ENCODE measurements around the gene DTX3.
"Not testable (repeated sequence)": the region's sequence is repeated elsewhere in the genome, so short reads cannot be mapped to it uniquely, and the experiment has no call there.

Gene DTX3

GRCh38 chr12:57631566-57632072 is 27.0 kb downstream of the DTX3 start:
- in situ Hi-C loops (cut with MboI; ENCODE audit: low sequenced_read_pairs) = no loop called here

- in situ Hi-C loops (cut with MboI; ENCODE audit: low sequenced_read_pairs) = no loop called here
Measured at GRCh38 chr12:57632073-57632957, 27.7 kb downstream of the DTX3 start.

- in situ Hi-C loops (cut with MboI; ENCODE audit: low sequenced_read_pairs) = no loop called here
Measured at GRCh38 chr12:57632958-57633840, 28.6 kb downstream of the DTX3 start, which contains the start of gene B4GALNT1. TSS of gene B4GALNT1 (minus strand) at chr12:57633201. CDS start at chr12:57632132, 1,069 bp downstream.

GRCh38 chr12:57636731-57637130 is 32.1 kb downstream of the DTX3 start:
- in situ Hi-C loops (cut with MboI; ENCODE audit: low sequenced_read_pairs) = not testable (repeated sequence)

GRCh38 chr12:57637364-57637763 is 32.7 kb downstream of the DTX3 start:
- in situ Hi-C loops (cut with MboI; ENCODE audit: low sequenced_read_pairs) = no loop called here

- in situ Hi-C loops (cut with MboI; ENCODE audit: low sequenced_read_pairs) = no loop called here
Measured at GRCh38 chr12:57638096-57638495, 33.5 kb downstream of the DTX3 start.

GRCh38 chr12:57640175-57641042 is 35.8 kb downstream of the DTX3 start:
- in situ Hi-C loops (cut with MboI; ENCODE audit: low sequenced_read_pairs) = no loop called here

GRCh38 chr12:57641699-57642442 is 37.2 kb downstream of the DTX3 start:
- in situ Hi-C loops (cut with MboI; ENCODE audit: low sequenced_read_pairs) = no loop called here

- in situ Hi-C loops (cut with MboI; ENCODE audit: low sequenced_read_pairs) = not testable (repeated sequence)
Measured at GRCh38 chr12:57645990-57646658, 41.5 kb downstream of the DTX3 start.

- in situ Hi-C loops (cut with MboI; ENCODE audit: low sequenced_read_pairs) = not testable (repeated sequence)
Measured at GRCh38 chr12:57646659-57647049, 42.0 kb downstream of the DTX3 start.

- in situ Hi-C loops (cut with MboI; ENCODE audit: low sequenced_read_pairs) = no loop called here
Measured at GRCh38 chr12:57654042-57654441, 49.4 kb downstream of the DTX3 start.

GRCh38 chr12:57655541-57656240 is 51.1 kb downstream of the DTX3 start:
- in situ Hi-C loops (cut with MboI; ENCODE audit: low sequenced_read_pairs) = no loop called here

- in situ Hi-C loops (cut with MboI; ENCODE audit: low sequenced_read_pairs) = not testable (repeated sequence)
Measured at GRCh38 chr12:57656408-57656807, 51.8 kb downstream of the DTX3 start.

GRCh38 chr12:57657744-57658143 is 53.1 kb downstream of the DTX3 start:
- in situ Hi-C loops (cut with MboI; ENCODE audit: low sequenced_read_pairs) = no loop called here

GRCh38 chr12:57658890-57659289 is 54.3 kb downstream of the DTX3 start:
- in situ Hi-C loops (cut with MboI; ENCODE audit: low sequenced_read_pairs) = no loop called here
